Ammon's horn (tissue), 1 donor: Measurements from ENCODE around the gene L3MBTL2.
A peak's percentile ranks its signal among the peaks of the same experiment; 100 is the strongest.
"Not testable (repeated sequence)": the region's sequence is repeated elsewhere in the genome, so short reads cannot be mapped to it uniquely, and the experiment has no call there.

Source experiments
- DNase-seq: peaks from one replicate; pipeline ENCODE4 v3.0.0-alpha.2; 2016; ENCODE audit warnings: low spot score

The L3MBTL2 gene

DNA sequence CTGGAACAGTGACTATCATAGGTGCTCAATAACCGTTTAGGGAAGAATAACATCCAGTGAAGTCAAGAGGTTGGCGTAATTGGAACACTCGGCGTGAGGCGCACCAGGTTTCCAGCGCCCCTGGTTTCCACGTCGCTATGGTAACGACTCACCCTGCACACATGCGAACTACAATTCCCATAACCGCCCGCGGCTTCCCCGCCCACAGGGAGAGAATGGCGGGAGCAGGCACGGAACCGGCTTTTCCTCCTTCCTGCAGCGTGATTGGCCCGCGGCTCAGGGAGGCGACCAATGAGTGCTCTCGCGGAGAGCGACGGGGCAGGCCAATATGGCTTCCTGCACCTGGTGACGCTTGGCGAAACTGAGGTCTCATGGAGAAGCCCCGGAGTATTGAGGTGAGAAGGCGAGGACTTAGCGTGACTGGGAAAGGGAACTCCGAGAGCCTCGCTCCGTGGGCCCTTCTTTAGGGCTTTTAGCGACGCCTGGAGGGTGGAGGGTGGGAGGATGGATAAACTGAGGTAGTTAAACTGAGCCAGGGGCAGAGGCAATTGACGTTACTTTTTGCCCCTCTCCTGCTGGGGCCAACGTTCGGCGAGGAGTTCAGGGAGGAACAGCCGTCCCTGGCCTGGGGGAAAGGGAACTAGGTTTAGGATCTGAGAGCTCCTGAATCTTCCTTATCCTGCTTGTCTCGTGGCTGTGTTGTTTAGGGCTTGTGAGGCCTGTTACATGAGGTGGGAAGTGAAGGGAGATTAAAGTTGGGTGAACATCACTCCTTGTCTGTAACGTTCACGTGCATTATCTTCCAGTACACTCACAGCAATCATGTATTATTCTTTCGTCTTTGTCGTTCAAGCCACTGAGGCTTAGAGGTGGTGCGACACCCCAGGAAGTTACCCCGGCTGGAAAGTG, at the start of gene L3MBTL2:
L3MBTL2 (plus strand) TSS at position 321 of the 909 bp plus-strand sequence; CDS start at position 372, 51 bp downstream.
- peak; percentile 99 for DNase-seq

DNA sequence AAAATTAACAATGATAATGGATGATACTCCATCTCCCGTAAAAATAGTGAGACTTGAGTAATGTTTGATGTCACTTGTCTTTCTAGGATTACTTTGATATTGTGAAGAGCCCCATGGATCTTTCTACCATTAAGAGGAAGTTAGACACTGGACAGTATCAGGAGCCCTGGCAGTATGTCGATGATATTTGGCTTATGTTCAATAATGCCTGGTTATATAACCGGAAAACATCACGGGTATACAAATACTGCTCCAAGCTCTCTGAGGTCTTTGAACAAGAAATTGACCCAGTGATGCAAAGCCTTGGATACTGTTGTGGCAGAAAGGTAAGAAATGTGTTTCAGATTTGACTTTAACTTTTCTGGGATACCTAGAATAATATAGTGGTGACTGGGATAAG, 48.0 kb upstream of the L3MBTL2 start:
- DNase-seq = no peak

DNA sequence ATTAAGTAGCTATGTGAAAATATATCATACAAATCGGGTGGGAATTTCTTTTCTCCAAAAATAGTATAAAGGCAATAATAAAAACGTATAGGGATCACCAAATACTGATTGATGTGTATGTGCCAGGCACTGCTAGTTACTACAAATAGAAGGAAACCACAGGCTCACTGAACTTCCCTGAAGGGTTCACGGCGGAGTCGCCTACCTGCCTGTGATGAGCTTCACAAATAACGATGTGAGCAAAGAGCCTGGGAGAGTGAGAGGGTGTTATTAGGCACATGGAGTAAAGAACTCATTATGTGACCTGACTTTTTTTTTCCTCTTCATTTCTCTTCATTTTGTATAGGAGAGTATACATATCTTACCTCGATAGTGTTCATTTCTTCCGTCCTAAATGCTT, 36.0 kb upstream of the L3MBTL2 start:
- no peak for DNase-seq

GRCh38 chr22:41171996-41172395, 33.1 kb upstream of the L3MBTL2 start:
- DNase-seq = no peak

DNA sequence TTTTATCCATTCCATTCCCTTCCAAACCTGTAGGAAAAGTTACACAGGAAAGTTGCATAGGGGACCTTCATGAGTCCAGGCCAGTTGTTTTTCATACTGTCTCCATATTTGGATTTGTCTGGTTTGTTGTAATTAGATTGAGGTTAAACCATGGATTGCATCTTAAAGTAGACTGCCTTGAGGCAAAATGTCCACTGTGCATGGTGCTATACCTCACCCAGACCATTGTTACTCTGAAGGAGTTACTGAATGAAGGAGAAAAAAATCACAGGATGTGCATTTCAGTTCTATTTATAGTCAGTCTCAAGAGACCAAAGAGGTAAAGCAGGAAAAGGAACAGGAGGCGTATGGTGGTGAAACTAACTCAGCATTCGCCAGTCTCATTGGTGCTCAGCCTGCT, 29.6 kb upstream of the L3MBTL2 start:
- no peak for DNase-seq

DNA sequence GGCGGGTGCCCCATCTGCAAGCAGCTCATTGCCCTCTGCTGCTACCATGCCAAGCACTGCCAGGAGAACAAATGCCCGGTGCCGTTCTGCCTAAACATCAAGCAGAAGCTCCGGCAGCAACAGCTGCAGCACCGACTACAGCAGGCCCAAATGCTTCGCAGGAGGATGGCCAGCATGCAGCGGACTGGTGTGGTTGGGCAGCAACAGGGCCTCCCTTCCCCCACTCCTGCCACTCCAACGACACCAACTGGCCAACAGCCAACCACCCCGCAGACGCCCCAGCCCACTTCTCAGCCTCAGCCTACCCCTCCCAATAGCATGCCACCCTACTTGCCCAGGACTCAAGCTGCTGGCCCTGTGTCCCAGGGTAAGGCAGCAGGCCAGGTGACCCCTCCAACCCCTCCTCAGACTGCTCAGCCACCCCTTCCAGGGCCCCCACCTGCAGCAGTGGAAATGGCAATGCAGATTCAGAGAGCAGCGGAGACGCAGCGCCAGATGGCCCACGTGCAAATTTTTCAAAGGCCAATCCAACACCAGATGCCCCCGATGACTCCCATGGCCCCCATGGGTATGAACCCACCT, 28.0 kb upstream of the L3MBTL2 start:
- no peak for DNase-seq

DNA sequence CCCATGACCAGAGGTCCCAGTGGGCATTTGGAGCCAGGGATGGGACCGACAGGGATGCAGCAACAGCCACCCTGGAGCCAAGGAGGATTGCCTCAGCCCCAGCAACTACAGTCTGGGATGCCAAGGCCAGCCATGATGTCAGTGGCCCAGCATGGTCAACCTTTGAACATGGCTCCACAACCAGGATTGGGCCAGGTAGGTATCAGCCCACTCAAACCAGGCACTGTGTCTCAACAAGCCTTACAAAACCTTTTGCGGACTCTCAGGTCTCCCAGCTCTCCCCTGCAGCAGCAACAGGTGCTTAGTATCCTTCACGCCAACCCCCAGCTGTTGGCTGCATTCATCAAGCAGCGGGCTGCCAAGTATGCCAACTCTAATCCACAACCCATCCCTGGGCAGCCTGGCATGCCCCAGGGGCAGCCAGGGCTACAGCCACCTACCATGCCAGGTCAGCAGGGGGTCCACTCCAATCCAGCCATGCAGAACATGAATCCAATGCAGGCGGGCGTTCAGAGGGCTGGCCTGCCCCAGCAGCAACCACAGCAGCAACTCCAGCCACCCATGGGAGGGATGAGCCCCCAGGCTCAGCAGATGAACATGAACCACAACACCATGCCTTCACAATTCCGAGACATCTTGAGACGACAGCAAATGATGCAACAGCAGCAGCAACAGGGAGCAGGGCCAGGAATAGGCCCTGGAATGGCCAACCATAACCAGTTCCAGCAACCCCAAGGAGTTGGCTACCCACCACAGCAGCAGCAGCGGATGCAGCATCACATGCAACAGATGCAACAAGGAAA, 27.3 kb upstream of the L3MBTL2 start:
- DNase-seq = no peak

- DNase-seq = peak; percentile 72
Measured at GRCh38 chr22:41178425-41178975, 26.6 kb upstream of the L3MBTL2 start.

GRCh38 chr22:41180362-41180761, 24.8 kb upstream of the L3MBTL2 start:
- not testable (repeated sequence) for DNase-seq

GRCh38 chr22:41180926-41181325, 24.2 kb upstream of the L3MBTL2 start:
- no peak for DNase-seq

GRCh38 chr22:41181349-41182241, 23.5 kb upstream of the L3MBTL2 start:
- no peak for DNase-seq

DNA sequence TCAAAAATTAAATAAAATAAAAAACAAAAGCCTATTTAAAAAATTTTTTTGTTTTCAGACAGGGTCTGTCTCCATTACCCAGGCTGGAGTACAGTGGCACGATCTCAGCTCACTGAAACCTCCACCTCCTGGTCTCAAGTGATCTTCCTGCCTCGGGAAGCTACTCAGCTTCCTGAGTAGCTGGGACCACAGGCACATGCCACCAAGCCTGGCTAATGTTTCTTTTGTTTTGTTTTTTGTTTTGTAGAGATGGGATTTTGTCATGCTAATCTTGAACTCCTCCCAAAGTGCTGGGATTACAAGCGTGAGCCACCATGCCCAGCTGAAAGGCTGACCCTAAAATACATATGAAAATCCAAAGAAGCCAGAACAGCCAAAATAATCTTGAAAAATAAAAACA, 20.4 kb upstream of the L3MBTL2 start:
- no peak for DNase-seq

DNA sequence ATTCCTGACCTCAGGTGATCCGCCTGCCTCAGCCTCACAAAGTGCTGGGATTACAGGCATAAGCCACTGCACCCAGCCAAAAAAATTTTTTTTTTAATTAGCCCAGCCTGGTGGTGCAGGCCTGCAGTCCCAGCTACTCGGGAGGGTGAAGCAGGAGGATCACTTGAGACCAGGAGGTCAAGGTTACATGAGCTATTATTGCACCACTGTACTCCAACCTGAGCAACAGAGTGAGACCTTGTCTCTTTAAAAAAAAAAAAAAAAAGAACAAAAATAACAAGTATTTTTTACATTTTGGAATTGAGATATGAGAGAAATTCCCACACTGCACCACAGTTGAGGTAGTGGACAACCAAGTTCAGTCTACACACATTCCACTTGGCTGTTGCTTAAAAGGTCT, 13.6 kb upstream of the L3MBTL2 start:
- DNase-seq = no peak

GRCh38 chr22:41193829-41194228, 11.3 kb upstream of the L3MBTL2 start:
- DNase-seq = no peak

- peak; percentile 86 for DNase-seq
Measured at GRCh38 chr22:41197038-41197972, 7.8 kb upstream of the L3MBTL2 start.

- peak; percentile 47 for DNase-seq
Measured at GRCh38 chr22:41198027-41198580, 7.0 kb upstream of the L3MBTL2 start.

DNA sequence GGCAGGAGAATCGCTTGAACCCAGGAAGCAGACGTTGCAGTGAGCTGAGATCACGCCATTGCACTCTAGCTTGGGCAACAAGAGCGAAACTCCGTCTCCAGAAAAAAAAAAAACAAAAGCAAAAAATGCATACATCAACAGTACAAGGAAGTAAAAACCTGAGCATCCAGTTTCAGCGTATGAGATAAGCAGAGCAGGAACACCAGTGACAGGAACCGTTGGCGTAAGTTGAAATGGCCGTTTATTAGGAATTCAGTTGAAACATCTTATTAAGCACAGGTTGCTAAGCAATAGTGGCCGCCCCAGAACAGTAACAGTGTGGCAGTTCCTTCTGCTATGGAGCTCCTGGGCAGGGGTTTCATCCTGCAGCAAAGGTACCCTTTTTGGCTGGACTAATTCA, 4.0 kb upstream of the L3MBTL2 start:
- no peak for DNase-seq

DNA sequence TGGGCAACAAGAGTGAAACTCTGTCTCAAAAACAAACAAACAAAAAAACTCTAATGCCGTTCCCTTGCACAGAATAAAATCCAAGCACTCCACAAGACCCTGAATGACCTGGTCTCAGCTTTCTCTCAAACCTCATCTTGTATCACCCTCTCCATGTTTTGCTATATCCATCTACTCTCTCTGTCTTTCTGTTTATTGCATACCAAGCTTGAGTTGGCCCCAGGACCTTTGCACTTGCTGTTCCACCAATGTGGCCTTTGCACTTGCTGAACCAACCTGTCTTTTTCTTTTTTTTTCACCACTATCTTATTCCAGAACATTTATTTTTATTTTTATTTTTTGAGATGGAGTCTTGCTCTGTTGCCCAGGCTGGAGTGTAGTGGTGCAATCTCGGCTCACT, 2.0 kb upstream of the L3MBTL2 start:
- DNase-seq = no peak

GRCh38 chr22:41204066-41204465, 1.0 kb upstream of the L3MBTL2 start:
- no peak for DNase-seq

GRCh38 chr22:41206719-41207118, 1.6 kb downstream of the L3MBTL2 start:
- no peak for DNase-seq
